Uterus (tissue), 2 donors: ENCODE results near the gene MS4A15.

Source experiments
- CTCF ChIP-seq, 4 experiments: fragments of 200-600 bp in 2 of 4; fragments of 450-650 bp in 2 of 4; sonication (generic) in 2 of 4; IDR thresholded peaks; one replicate each; pipeline ENCODE4 v1.5.1; 2016 to 2019; ENCODE audit warnings: antibody characterized with exemption in 4 of 4, mild to moderate bottlenecking in 2 of 4, moderate library complexity in 1 of 4
- POLR2A ChIP-seq, 2 donors: fragments of 450-650 bp; IDR thresholded peaks; one replicate each; pipeline ENCODE4 v1.6.1; 2016; ENCODE audit warnings: antibody characterized with exemption in 2 of 2, mild to moderate bottlenecking in 1 of 2, moderate library complexity in 1 of 2

- no peak for TF ChIP-seq POLR2A (IDR thresholded peaks at IDR 0.05)
- TF ChIP-seq CTCF (IDR thresholded peaks at IDR 0.05), result no peak
These were observed 7.8 kb upstream of the MS4A15 start for GRCh38 chr11:60748821-60749220.
